NT2/D1 (cell line): ENCODE results near the gene RERE.

Experiments used
- DNase-seq: peaks from one replicate; pipeline ENCODE4 v3.0.0-alpha.2; 2011; ENCODE audit warnings: low read depth, low spot score
- H3K27me3 ChIP-seq: 2 replicates; pipeline ENCODE4 v1.6.0; 2011; ENCODE audit warnings: mild to moderate bottlenecking; ENCODE audit not compliant: insufficient read length, insufficient read depth
- H3K36me3 ChIP-seq: 2 replicates; pipeline ENCODE4 v1.6.1; 2011; ENCODE audit warnings: mild to moderate bottlenecking, low read length, mixed read lengths; ENCODE audit not compliant: insufficient read depth, insufficient read length
- H3K4me1 ChIP-seq: 2 replicates; pipeline ENCODE4 v1.5.1; 2011; ENCODE audit not compliant: insufficient read depth, insufficient read length
- H3K4me3 ChIP-seq: 2 replicates; pipeline ENCODE4 v1.5.1; 2011; ENCODE audit warnings: low read depth; ENCODE audit not compliant: insufficient read length
- H3K9ac ChIP-seq: 2 replicates; pipeline ENCODE4 v1.6.0; 2011; ENCODE audit warnings: low read depth; ENCODE audit not compliant: insufficient read length
- H3K9me3 ChIP-seq: 2 replicates; pipeline ENCODE4 v1.5.1; 2011; ENCODE audit warnings: mild to moderate bottlenecking, low read length; ENCODE audit not compliant: insufficient read depth
- SUZ12 ChIP-seq: IDR thresholded peaks from 2 replicates; pipeline ENCODE4 v1.6.1; 2011; ENCODE audit not compliant: insufficient read length, insufficient read depth; ENCODE audit errors: extremely low read depth
- YY1 ChIP-seq: IDR thresholded peaks from 2 replicates; pipeline ENCODE4 v1.6.1; 2011; ENCODE audit not compliant: insufficient read length, insufficient read depth
- ZNF274 ChIP-seq: IDR thresholded peaks from 2 replicates; pipeline ENCODE4 v1.6.1; 2011; ENCODE audit warnings: mild to moderate bottlenecking, low read depth, low read length

The RERE gene

GRCh38 chr1:8325771-8326170 lies 491.7 kb downstream of the RERE start:
- Histone ChIP-seq H3K4me3 (no peak overlapping the region), H3K27me3 (no peaks in the 10 kb centered on the region), H3K9me3 (no peaks in the 10 kb centered on the region), H3K36me3 (no peaks in the 10 kb centered on the region), H3K4me1 (no peaks in the 10 kb centered on the region), H3K9ac (no peak overlapping the region)
- DNase-seq = no peak
- TF ChIP-seq ZNF274 = no peak
- no peak for TF ChIP-seq YY1
- no peak for TF ChIP-seq SUZ12

GRCh38 chr1:8324176-8324810 lies 493.1 kb downstream of the RERE start:
- Histone ChIP-seq H3K9ac (no peak overlapping the region), H3K9me3 (no peaks in the 10 kb centered on the region), H3K36me3 (no peaks in the 10 kb centered on the region), H3K4me1 (no peaks in the 10 kb centered on the region), H3K4me3 (no peak overlapping the region), H3K27me3 (peaks cover 5% of the 10 kb centered on the region)
- TF ChIP-seq YY1 = no peak
- TF ChIP-seq SUZ12 = no peak
- TF ChIP-seq ZNF274 = no peak
- no peak for DNase-seq

GRCh38 chr1:8323706-8324105 lies 493.7 kb downstream of the RERE start:
- H3K4me1 ChIP-seq = no peaks in the 10 kb centered on the region
- no peaks in the 10 kb centered on the region for H3K36me3 ChIP-seq
- no peak overlapping the region for H3K9ac ChIP-seq
- TF ChIP-seq ZNF274 (no peak), YY1 (no peak), SUZ12 (no peak)
- DNase-seq = no peak
- peaks cover 9% of the 10 kb centered on the region for H3K27me3 ChIP-seq
- no peak overlapping the region for H3K4me3 ChIP-seq
- H3K9me3 ChIP-seq = no peaks in the 10 kb centered on the region

GRCh38 chr1:8321612-8322011 lies 495.8 kb downstream of the RERE start:
- H3K36me3 ChIP-seq = no peaks in the 10 kb centered on the region
- no peak for DNase-seq
- no peak for TF ChIP-seq SUZ12
- TF ChIP-seq YY1 = no peak
- no peak for TF ChIP-seq ZNF274
- peaks cover 3% of the 10 kb centered on the region for H3K4me1 ChIP-seq
- H3K9ac ChIP-seq = no peak overlapping the region
- H3K27me3 ChIP-seq = peaks cover 25% of the 10 kb centered on the region
- no peak overlapping the region for H3K4me3 ChIP-seq
- H3K9me3 ChIP-seq = no peaks in the 10 kb centered on the region

- Histone ChIP-seq H3K9ac (peak overlapping the region; percentile 56), H3K4me1 (peaks cover 11% of the 10 kb centered on the region), H3K4me3 (peak overlapping the region; percentile 43), H3K36me3 (no peaks in the 10 kb centered on the region), H3K27me3 (peaks cover 25% of the 10 kb centered on the region), H3K9me3 (no peaks in the 10 kb centered on the region)
- TF ChIP-seq SUZ12 = no peak
- TF ChIP-seq ZNF274 = no peak
- no peak for TF ChIP-seq YY1
- no peak for DNase-seq
These were observed 499.0 kb downstream of the RERE start for GRCh38 chr1:8318436-8318835.

GRCh38 chr1:8317647-8318381 lies 499.6 kb downstream of the RERE start, which contains the start of gene SLC45A1:
TSS of gene SLC45A1 (plus strand) at chr1:8318114. CDS start at chr1:8324330, 6,216 bp downstream.
- H3K9ac ChIP-seq = peak within 1 kb of the TSS; percentile 56
- H3K4me1 ChIP-seq = peaks cover 11% of the 10 kb centered on the region
- DNase-seq = no peak
- no peaks in the 10 kb centered on the region for H3K9me3 ChIP-seq
- no peaks in the 10 kb centered on the region for H3K36me3 ChIP-seq
- TF ChIP-seq SUZ12 = no peak
- TF ChIP-seq YY1 = no peak
- TF ChIP-seq ZNF274 = no peak
- peak within 1 kb of the TSS; percentile 43 for H3K4me3 ChIP-seq
- peaks cover 27% of the 10 kb centered on the region for H3K27me3 ChIP-seq
